DLD1 (cell line): ENCODE data around the gene MYDGF.
"Not testable (repeated sequence)": the region's sequence is repeated elsewhere in the genome, so short reads cannot be mapped to it uniquely, and the experiment has no call there.

ENCODE experiments used
- in situ Hi-C: cut with HindIII; loops from 2 replicates; pipeline ENCODE4 v1.10.0; 2017; ENCODE audit warnings: low sequenced_read_pairs

The MYDGF gene

GRCh38 chr19:4700693-4700970 lies 30.5 kb upstream of the MYDGF start:
- in situ Hi-C loops, result no loop called here

- in situ Hi-C loops, result no loop called here
These were observed 29.9 kb upstream of the MYDGF start for GRCh38 chr19:4699826-4700692.

- in situ Hi-C loops, result no loop called here
These were observed 27.2 kb upstream of the MYDGF start for GRCh38 chr19:4697304-4697703.

- in situ Hi-C loops, result no loop called here
These were observed 25.1 kb upstream of the MYDGF start for GRCh38 chr19:4695224-4695731.

GRCh38 chr19:4694211-4694987 lies 24.3 kb upstream of the MYDGF start:
- in situ Hi-C loops, result no loop called here

- in situ Hi-C loops, result no loop called here
These were observed 23.5 kb upstream of the MYDGF start for GRCh38 chr19:4693471-4694121.

- in situ Hi-C loops, result no loop called here
These were observed 22.9 kb upstream of the MYDGF start for GRCh38 chr19:4693078-4693350.

- in situ Hi-C loops, result no loop called here
These were observed 22.3 kb upstream of the MYDGF start for GRCh38 chr19:4692251-4693077.

- in situ Hi-C loops, result no loop called here
These were observed 21.2 kb upstream of the MYDGF start for GRCh38 chr19:4691373-4691772.

GRCh38 chr19:4690361-4690760 lies 20.2 kb upstream of the MYDGF start:
- in situ Hi-C loops, result no loop called here

- in situ Hi-C loops, result no loop called here
These were observed 19.3 kb upstream of the MYDGF start for GRCh38 chr19:4689403-4689802.

- in situ Hi-C loops, result no loop called here
These were observed 18.4 kb upstream of the MYDGF start for GRCh38 chr19:4688587-4688986.

- in situ Hi-C loops, result no loop called here
These were observed 17.3 kb upstream of the MYDGF start for GRCh38 chr19:4687396-4687795.

GRCh38 chr19:4686700-4687099 lies 16.6 kb upstream of the MYDGF start:
- in situ Hi-C loops, result no loop called here

- in situ Hi-C loops, result no loop called here
These were observed 14.4 kb upstream of the MYDGF start for GRCh38 chr19:4684312-4685095.

GRCh38 chr19:4682417-4683200 lies 12.5 kb upstream of the MYDGF start:
- in situ Hi-C loops, result no loop called here

GRCh38 chr19:4680021-4680420 lies 9.9 kb upstream of the MYDGF start:
- in situ Hi-C loops, result not testable (repeated sequence)

- in situ Hi-C loops, result no loop called here
These were observed 9.0 kb upstream of the MYDGF start for GRCh38 chr19:4678881-4679790.
